Hepatocyte (in vitro differentiated cells): ENCODE data around the gene ZNF587B. TPM values are rescaled to one million over a fixed set of nuclear protein-coding genes. Genes with fewer than 3 reads are reported as not detected.
A peak's percentile ranks its signal among the peaks of the same experiment; 100 is the strongest.

Experiments used
- DNase-seq: peaks from one replicate; pipeline ENCODE4 v3.0.0-alpha.2; 2016; ENCODE audit warnings: low spot score
- H2AFZ ChIP-seq: fragments of 200-600 bp; sonication (generic); 2 replicates; pipeline ENCODE4 v1.6.0; 2016; ENCODE audit warnings: antibody characterized with exemption, mild to moderate bottlenecking
- H3K27ac ChIP-seq: fragments of 200-600 bp; sonication (generic); 2 replicates; pipeline ENCODE4 v1.5.1; 2016; ENCODE audit warnings: mild to moderate bottlenecking
- H3K27me3 ChIP-seq: fragments of 200-600 bp; sonication (generic); 2 replicates; pipeline ENCODE4 v1.6.1; 2016
- H3K36me3 ChIP-seq: fragments of 200-600 bp; sonication (generic); replicated peaks from 2 replicates; pipeline ENCODE4 v1.5.1; 2016; ENCODE audit warnings: low read depth; ENCODE audit not compliant: insufficient read depth
- H3K4me1 ChIP-seq: fragments of 200-600 bp; sonication (generic); 2 replicates; pipeline ENCODE4 v1.5.1; 2016; ENCODE audit warnings: mild to moderate bottlenecking, moderate library complexity; ENCODE audit not compliant: insufficient read depth
- H3K4me2 ChIP-seq: fragments of 200-600 bp; sonication (generic); 2 replicates; pipeline ENCODE4 v1.6.0; 2016
- H3K4me3 ChIP-seq: fragments of 200-600 bp; sonication (generic); 2 replicates; pipeline ENCODE4 v1.5.1; 2016; ENCODE audit warnings: mild to moderate bottlenecking
- H3K79me2 ChIP-seq: fragments of 200-600 bp; sonication (generic); 2 replicates; pipeline ENCODE4 v1.6.0; 2017; ENCODE audit warnings: mild to moderate bottlenecking
- H3K9me2 ChIP-seq: fragments of 200-600 bp; sonication (generic); replicated peaks from 2 replicates; pipeline ENCODE4 v1.6.0; 2017; ENCODE audit warnings: mild to moderate bottlenecking; ENCODE audit not compliant: insufficient read depth
- H3K9me3 ChIP-seq: fragments of 200-600 bp; sonication (generic); 2 replicates; pipeline ENCODE4 v1.5.1; 2016; ENCODE audit warnings: low read depth, mild to moderate bottlenecking
- H4K20me1 ChIP-seq: fragments of 200-600 bp; sonication (generic); 2 replicates; pipeline ENCODE4 v1.6.0; 2016; ENCODE audit warnings: mild to moderate bottlenecking; ENCODE audit not compliant: insufficient read depth, poor library complexity, severe bottlenecking
- EZH2 ChIP-seq: fragments of 200-600 bp; sonication (generic); IDR thresholded peaks from 2 replicates; pipeline ENCODE4 v1.6.1; 2016; ENCODE audit warnings: antibody characterized with exemption, mild to moderate bottlenecking, borderline replicate concordance
- EZH2phosphoT487 ChIP-seq: fragments of 200-600 bp; sonication (generic); IDR thresholded peaks from one replicate; pipeline ENCODE4 v1.6.1; 2018; ENCODE audit warnings: antibody characterized with exemption, mild to moderate bottlenecking, low read depth, moderate library complexity; ENCODE audit not compliant: unreplicated experiment, severe bottlenecking
- WGBS: methylation state at CpG from one replicate; pipeline ENCODE4 v1.1.6; 2016; ENCODE audit warnings: low lambda C conversion rate; ENCODE audit errors: missing lambda C conversion rate; 5-methylcytosine and 5-hydroxymethylcytosine counted together
- polyA plus RNA-seq: library from polyadenylated mRNA; unstranded; fragments of >200 nt; fragmentation: Nextera tagmentation; extraction: Ambion mirVana; gene quantifications from 2 replicates; pipeline ENCODE4 v1.2.1, GENCODE V29; 2016
- total RNA-seq: library from RNA; depleted of rRNA; stranded (reverse); fragments of >200 nt; gene quantifications from 2 replicates; pipeline ENCODE4 v1.2.3, GENCODE V29; 2014
- TF ChIP-seq, protein P1 (sequence below): fragments of 200-600 bp; sonication (generic); IDR thresholded peaks from 2 replicates; pipeline ENCODE4 v1.5.1; 2016; ENCODE audit warnings: antibody characterized with exemption, mild to moderate bottlenecking; ENCODE audit not compliant: poor library complexity

Gene ZNF587B
- total and polyA plus RNA-seq, 2 experiments from 2014 or later, result 1.8 to 16.8 TPM

DNA sequence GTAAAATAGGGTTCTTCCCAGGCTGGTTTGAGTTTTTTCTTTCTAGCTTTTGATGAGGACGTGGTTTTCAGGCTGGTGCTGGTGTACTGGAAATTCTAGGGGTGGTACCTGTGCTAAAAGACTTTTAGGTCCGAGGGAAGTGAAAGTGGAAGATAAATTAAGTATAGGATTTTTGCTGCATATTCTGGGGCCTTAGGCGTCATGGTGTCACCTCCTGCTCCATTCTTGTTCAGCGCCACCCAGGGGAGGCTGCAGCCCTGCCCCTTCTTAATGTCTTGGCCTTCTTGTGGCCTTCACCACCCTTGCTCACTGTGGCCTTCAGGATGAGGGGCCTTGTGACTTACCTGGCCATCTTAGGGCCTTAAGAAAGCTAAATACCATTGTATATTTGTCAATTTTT lies 27.8 kb upstream of the ZNF587B start:
- Histone ChIP-seq H3K4me2 (no peak overlapping the region), H2AFZ (no peak overlapping the region), H3K27me3 (no peaks in the 10 kb centered on the region), H3K4me3 (no peak overlapping the region), H3K9me2 (no peaks in the 10 kb centered on the region), H3K9me3 (no peaks in the 10 kb centered on the region), H4K20me1 (no peaks in the 10 kb centered on the region), H3K27ac (no peak overlapping the region), H3K36me3 (no peaks in the 10 kb centered on the region), H3K79me2 (peaks cover 53% of the 10 kb centered on the region), H3K4me1 (peaks cover 18% of the 10 kb centered on the region)
- no peak for TF ChIP-seq EZH2phosphoT487
- TF ChIP-seq, protein P1, sequence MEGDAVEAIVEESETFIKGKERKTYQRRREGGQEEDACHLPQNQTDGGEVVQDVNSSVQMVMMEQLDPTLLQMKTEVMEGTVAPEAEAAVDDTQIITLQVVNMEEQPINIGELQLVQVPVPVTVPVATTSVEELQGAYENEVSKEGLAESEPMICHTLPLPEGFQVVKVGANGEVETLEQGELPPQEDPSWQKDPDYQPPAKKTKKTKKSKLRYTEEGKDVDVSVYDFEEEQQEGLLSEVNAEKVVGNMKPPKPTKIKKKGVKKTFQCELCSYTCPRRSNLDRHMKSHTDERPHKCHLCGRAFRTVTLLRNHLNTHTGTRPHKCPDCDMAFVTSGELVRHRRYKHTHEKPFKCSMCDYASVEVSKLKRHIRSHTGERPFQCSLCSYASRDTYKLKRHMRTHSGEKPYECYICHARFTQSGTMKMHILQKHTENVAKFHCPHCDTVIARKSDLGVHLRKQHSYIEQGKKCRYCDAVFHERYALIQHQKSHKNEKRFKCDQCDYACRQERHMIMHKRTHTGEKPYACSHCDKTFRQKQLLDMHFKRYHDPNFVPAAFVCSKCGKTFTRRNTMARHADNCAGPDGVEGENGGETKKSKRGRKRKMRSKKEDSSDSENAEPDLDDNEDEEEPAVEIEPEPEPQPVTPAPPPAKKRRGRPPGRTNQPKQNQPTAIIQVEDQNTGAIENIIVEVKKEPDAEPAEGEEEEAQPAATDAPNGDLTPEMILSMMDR, result no peak
- no peak for TF ChIP-seq EZH2
- no peak for DNase-seq
- 92% methylated on average over 4 of the region's 4 CpGs for WGBS

DNA sequence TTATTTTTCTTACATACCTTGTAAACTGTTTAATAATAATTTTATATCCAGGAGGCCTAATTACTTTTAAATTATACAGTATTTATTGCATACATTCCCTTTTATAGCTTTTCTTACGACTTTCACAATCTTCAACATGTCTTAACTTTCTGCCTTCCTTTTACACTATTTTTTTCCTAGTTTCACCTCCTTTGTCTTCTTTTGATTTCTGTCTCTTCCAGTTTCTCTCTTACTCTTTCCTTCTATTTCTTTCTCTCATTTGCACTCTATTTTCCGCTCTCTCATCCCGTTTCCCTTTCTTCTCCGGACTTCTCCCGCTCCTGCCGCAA lies 26.9 kb upstream of the ZNF587B start:
- Histone ChIP-seq H3K4me1 (peaks cover 18% of the 10 kb centered on the region), H3K27ac (peak overlapping the region; percentile 96), H3K79me2 (peaks cover 56% of the 10 kb centered on the region), H3K4me3 (peak overlapping the region; percentile 43), H3K4me2 (peak overlapping the region; percentile 86), H4K20me1 (no peaks in the 10 kb centered on the region), H3K9me3 (no peaks in the 10 kb centered on the region), H3K9me2 (no peaks in the 10 kb centered on the region), H3K36me3 (no peaks in the 10 kb centered on the region), H2AFZ (peak overlapping the region; percentile 54), H3K27me3 (no peaks in the 10 kb centered on the region)
- no peak for DNase-seq
- TF ChIP-seq EZH2phosphoT487, result no peak
- TF ChIP-seq, protein P1, result no peak
- WGBS, result 13% methylated on average over 1 of the region's 6 CpGs

DNA sequence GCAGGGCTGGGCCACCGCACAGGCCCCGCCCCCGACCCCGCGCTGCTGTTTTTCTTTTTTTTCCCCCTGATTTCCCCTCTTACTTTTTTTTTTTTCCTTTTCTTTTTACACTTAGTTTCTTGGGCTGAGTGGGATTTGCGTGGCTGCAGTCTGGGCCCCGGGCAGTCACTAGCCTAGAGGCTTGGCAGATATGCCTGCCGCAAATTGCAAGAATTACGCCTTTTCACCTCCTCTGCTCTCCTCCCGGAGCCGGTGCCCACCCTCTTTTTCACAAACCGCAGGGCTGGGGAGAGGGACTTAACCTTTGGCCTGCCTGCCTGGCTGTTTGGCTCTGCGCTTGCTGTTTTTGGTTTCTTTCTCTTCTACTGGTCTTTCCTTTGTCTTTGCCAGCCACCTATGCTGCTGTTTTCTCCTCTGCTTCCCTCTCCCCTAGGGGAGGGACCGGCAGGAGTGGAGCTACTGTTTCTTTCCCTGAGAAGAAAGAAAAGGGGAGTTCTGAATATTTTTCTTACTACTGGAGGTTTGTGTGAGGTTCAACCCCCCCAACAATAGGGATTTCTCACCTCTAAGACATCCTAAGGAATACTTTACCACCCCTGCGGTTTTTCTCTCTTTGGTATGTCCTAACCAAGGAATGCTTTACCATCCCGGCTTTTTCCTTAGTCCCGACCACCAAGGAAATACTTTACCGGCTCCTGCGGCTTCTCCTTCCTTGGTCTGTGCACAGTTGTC lies 26.3 kb upstream of the ZNF587B start:
- peak overlapping the region; percentile 43 for H3K4me3 ChIP-seq
- H2AFZ ChIP-seq, result peak overlapping the region; percentile 54
- peaks cover 18% of the 10 kb centered on the region for H3K4me1 ChIP-seq
- no peaks in the 10 kb centered on the region for H3K27me3 ChIP-seq
- peak; percentile 61 for DNase-seq
- H3K36me3 ChIP-seq, result no peaks in the 10 kb centered on the region
- no peaks in the 10 kb centered on the region for H3K9me3 ChIP-seq
- no peak for TF ChIP-seq EZH2
- TF ChIP-seq EZH2phosphoT487, result no peak
- TF ChIP-seq, protein P1, result no peak
- no peaks in the 10 kb centered on the region for H4K20me1 ChIP-seq
- peaks cover 60% of the 10 kb centered on the region for H3K79me2 ChIP-seq
- H3K9me2 ChIP-seq, result no peaks in the 10 kb centered on the region
- H3K4me2 ChIP-seq, result peak overlapping the region; percentile 86
- H3K27ac ChIP-seq, result peak overlapping the region; percentile 96
- WGBS, result 3% methylated on average over 16 of the region's 19 CpGs
